SK-N-SH (cell line): ENCODE results near the gene SORD. TPM values are rescaled to one million over a fixed set of nuclear protein-coding genes. Genes with fewer than 3 reads are reported as not detected.

Experiments
- CTCF ChIA-PET: fragments of 300-600, 350-600 bp; formaldehyde crosslinking; extraction: SDS; loops from one replicate; lab custom pipeline; 2021; lab: Yijun Ruan, JAX
- POLR2A ChIA-PET: fragments of 350-600 bp; sonication (Branson Sonifier 250); formaldehyde crosslinking; extraction: SDS; loops from one replicate; lab custom pipeline; 2020; ENCODE audit warnings: antibody characterized with exemption, inconsistent platforms; lab: Yijun Ruan, JAX
- DNase-seq: peaks from one replicate; pipeline ENCODE4 v3.0.0; 2012
- H2AFZ ChIP-seq: fragments of 200-600 bp; sonication (generic); 2 replicates; pipeline ENCODE4 v1.8.1; 2016; ENCODE audit warnings: antibody characterized with exemption, mild to moderate bottlenecking, low read depth
- H3F3A ChIP-seq: fragments of 200-600 bp; sonication (generic); replicated peaks from 2 replicates; pipeline ENCODE3; 2016; ENCODE audit warnings: antibody characterized with exemption, mild to moderate bottlenecking; ENCODE audit not compliant: insufficient read depth
- H3K27ac ChIP-seq, 2 experiments: fragments of 200-500 bp in 1 of 2; fragments of 200-600 bp in 1 of 2; sonication (Bioruptor generic) in 1 of 2; sonication (generic), shearing (Covaris generic) in 1 of 2; 2 replicates each; pipeline versions ENCODE4 v1.5.1 to v1.6.1; 2014 to 2016; ENCODE audit warnings: low read depth in 2 of 2, inconsistent platforms in 1 of 2, low read length in 1 of 2, mild to moderate bottlenecking in 1 of 2, mixed read lengths in 1 of 2
- H3K27me3 ChIP-seq: fragments of 200-600 bp; sonication (generic), shearing (Covaris generic); 2 replicates; pipeline ENCODE4 v1.6.1; 2016; ENCODE audit warnings: mixed run types; ENCODE audit not compliant: insufficient read depth
- H3K36me3 ChIP-seq, 2 experiments: fragments of 200-500 bp in 1 of 2; fragments of 200-600 bp in 1 of 2; sonication (Bioruptor generic) in 1 of 2; sonication (generic) in 1 of 2; replicated peaks in 1 of 2; 2 replicates each; pipeline versions ENCODE3 to v1.5.1; 2014 to 2016; ENCODE audit warnings: low read length in 1 of 2, mild to moderate bottlenecking in 1 of 2; ENCODE audit not compliant: insufficient read depth in 2 of 2, control insufficient read depth in 1 of 2
- H3K4me1 ChIP-seq, 2 experiments: fragments of 200-500 bp in 1 of 2; fragments of 200-600 bp in 1 of 2; sonication (Bioruptor generic) in 1 of 2; sonication (generic), shearing (Covaris generic) in 1 of 2; 2 replicates each; pipeline versions ENCODE4 v1.5.1 to v1.6.1; 2014 to 2016; ENCODE audit warnings: low read depth in 1 of 2, low read length in 1 of 2, mixed run types in 1 of 2; ENCODE audit not compliant: insufficient read depth in 2 of 2, control insufficient read depth in 1 of 2
- H3K4me2 ChIP-seq: fragments of 200-600 bp; sonication (generic), shearing (Covaris generic); 2 replicates; pipeline ENCODE4 v1.6.1; 2017; ENCODE audit warnings: mixed run types
- H3K4me3 ChIP-seq, 2 experiments: fragments of 200-500 bp in 1 of 2; fragments of 200-600 bp in 1 of 2; sonication (Bioruptor generic) in 1 of 2; sonication (generic), shearing (Covaris generic) in 1 of 2; 2 replicates each; pipeline versions ENCODE4 v1.5.1 to v1.8.1; 2014 to 2016; ENCODE audit warnings: low read depth in 2 of 2, inconsistent platforms in 1 of 2, low read length in 1 of 2, mild to moderate bottlenecking in 1 of 2, mixed read lengths in 1 of 2, moderate library complexity in 1 of 2
- H3K79me2 ChIP-seq: fragments of 200-600 bp; sonication (generic); 2 replicates; pipeline ENCODE4 v1.8.1; 2017; ENCODE audit warnings: mild to moderate bottlenecking; ENCODE audit not compliant: insufficient read depth
- H3K9ac ChIP-seq: fragments of 200-600 bp; sonication (generic); 2 replicates; pipeline ENCODE4 v1.6.1; 2017; ENCODE audit warnings: mixed run types
- H3K9me2 ChIP-seq: fragments of 200-600 bp; sonication (generic); 2 replicates; pipeline ENCODE4 v1.6.1; 2017; ENCODE audit warnings: mixed run types
- H3K9me3 ChIP-seq: fragments of 200-600 bp; sonication (generic); 2 replicates; pipeline ENCODE4 v1.6.1; 2017; ENCODE audit warnings: mixed run types, mild to moderate bottlenecking, moderate library complexity
- H4K20me1 ChIP-seq: fragments of 200-600 bp; sonication (generic); 2 replicates; pipeline ENCODE4 v1.6.1; 2017; ENCODE audit warnings: mild to moderate bottlenecking, mixed run types; ENCODE audit not compliant: insufficient read depth
- ELF1 ChIP-seq: IDR thresholded peaks from 2 replicates; pipeline ENCODE4 v1.4.0; 2012
- EZH2phosphoT487 ChIP-seq: fragments of 200-600 bp; sonication (generic); IDR thresholded peaks from 2 replicates; pipeline ENCODE4 v1.6.1; 2017; ENCODE audit warnings: low read depth, mixed run types, mild to moderate bottlenecking, antibody characterized with exemption, moderate library complexity, borderline replicate concordance
- FOSL2 ChIP-seq: IDR thresholded peaks from 2 replicates; pipeline ENCODE4 v1.4.0; 2012; ENCODE audit warnings: low read depth, mild to moderate bottlenecking, moderate library complexity, borderline replicate concordance
- FOXM1 ChIP-seq: IDR thresholded peaks from 2 replicates; pipeline ENCODE4 v1.4.0; 2012; ENCODE audit warnings: low read depth, mild to moderate bottlenecking
- GABPA ChIP-seq: IDR thresholded peaks from 2 replicates; pipeline ENCODE4 v1.4.0; 2012; ENCODE audit warnings: low read depth, mild to moderate bottlenecking
- JUND ChIP-seq: IDR thresholded peaks from 2 replicates; pipeline ENCODE4 v1.4.0; 2012
- MXI1 ChIP-seq: IDR thresholded peaks from 2 replicates; pipeline ENCODE4 v1.6.1; 2012; ENCODE audit warnings: mild to moderate bottlenecking, low read depth, low read length, improper control_type of control experiment
- NRF1 ChIP-seq: IDR thresholded peaks from 2 replicates; pipeline ENCODE4 v1.6.1; 2012; ENCODE audit warnings: low read depth, mild to moderate bottlenecking, low read length
- RCOR1 ChIP-seq: fragments of 150-350 bp; IDR thresholded peaks from 2 replicates; pipeline ENCODE4 v1.6.1; 2017; ENCODE audit warnings: antibody characterized with exemption, low read length
- RFX5 ChIP-seq: IDR thresholded peaks from 2 replicates; pipeline ENCODE4 v1.6.1; 2012; ENCODE audit warnings: mild to moderate bottlenecking, improper control_type of control experiment, low read length
- RXRA ChIP-seq: IDR thresholded peaks from 2 replicates; pipeline ENCODE4 v1.4.0; 2012; ENCODE audit warnings: low read depth, mild to moderate bottlenecking, borderline replicate concordance
- SIN3A ChIP-seq: IDR thresholded peaks from 2 replicates; pipeline ENCODE4 v1.6.1; 2012; ENCODE audit warnings: low read depth, mild to moderate bottlenecking, low read length, moderate library complexity, borderline replicate concordance
- TAF1 ChIP-seq: IDR thresholded peaks from 2 replicates; pipeline ENCODE4 v1.6.1; 2012; ENCODE audit warnings: low read depth, mild to moderate bottlenecking, low read length, moderate library complexity, borderline replicate concordance
- TCF12 ChIP-seq: IDR thresholded peaks from 2 replicates; pipeline ENCODE4 v1.4.0; 2012
- TEAD4 ChIP-seq: IDR thresholded peaks from 2 replicates; pipeline ENCODE4 v1.4.0; 2012; ENCODE audit warnings: mild to moderate bottlenecking, borderline replicate concordance; ENCODE audit not compliant: insufficient read depth
- YY1 ChIP-seq: IDR thresholded peaks from 2 replicates; pipeline ENCODE4 v1.4.0; 2012; ENCODE audit warnings: low read depth, mild to moderate bottlenecking
- polyA plus RNA-seq, 3 experiments: library from polyadenylated mRNA; depleted of rRNA; stranded (reverse); fragments of >200 nt; gene quantifications; 2 replicates each; pipeline ENCODE4 v1.2.3, GENCODE V29; 2012
- TF ChIP-seq, protein P1 (sequence below): IDR thresholded peaks from 2 replicates; pipeline ENCODE4 v1.4.0; 2012; ENCODE audit warnings: low read depth, borderline replicate concordance
- TF ChIP-seq, protein P2 (sequence below): IDR thresholded peaks from 2 replicates; pipeline ENCODE4 v1.4.0; 2012; ENCODE audit warnings: low read depth
- TF ChIP-seq, protein P3 (sequence below): IDR thresholded peaks from 2 replicates; pipeline ENCODE4; 2012

SORD gene
- polyA plus RNA-seq, 1 of the 3 experiments (the other 2 are of a cell fraction), result 35.1 TPM

DNA sequence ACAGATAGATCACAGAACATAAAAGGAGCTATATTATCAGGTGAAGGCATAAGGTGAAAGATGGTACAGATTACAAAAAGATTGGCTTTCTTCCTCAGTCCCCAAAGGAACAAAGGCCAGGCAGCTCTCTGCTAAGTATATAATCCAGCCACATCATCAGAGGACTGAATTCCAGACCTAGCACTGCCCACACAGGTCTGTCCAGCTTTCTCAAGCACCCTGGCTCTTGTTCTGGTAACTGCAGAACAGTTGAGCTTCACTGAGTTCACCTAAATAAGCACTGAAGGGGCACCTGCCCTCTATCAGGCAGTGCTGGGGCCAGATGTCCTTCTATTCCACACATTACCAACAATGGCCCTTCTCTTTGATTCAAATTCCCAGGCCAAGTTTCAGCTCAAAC lies 100.4 kb downstream of the SORD start:
- Histone ChIP-seq H3K9me2 (no peaks in the 10 kb centered on the region), H3K9ac (no peak overlapping the region), H3K36me3 (no peaks in the 10 kb centered on the region), H4K20me1 (no peaks in the 10 kb centered on the region), H3K79me2 (no peaks in the 10 kb centered on the region), H3K27ac (no peak overlapping the region), H3K9me3 (no peaks in the 10 kb centered on the region), H3K4me1 (peaks cover 6% of the 10 kb centered on the region in 2 experiments; a peak in 3 of 4 replicates), H3F3A (no peaks in the 10 kb centered on the region), H3K4me2 (no peak overlapping the region), H3K4me3 (no peak overlapping the region), H2AFZ (no peak overlapping the region), H3K27me3 (peaks cover 10% of the 10 kb centered on the region; the same call in 1 of the 2 replicates)
- TF ChIP-seq SIN3A (no peak), ELF1 (no peak), JUND (no peak), TAF1 (no peak), EZH2phosphoT487 (no peak), MXI1 (no peak), FOSL2 (no peak), RXRA (no peak), YY1 (no peak), NRF1 (no peak), TEAD4 (no peak), RCOR1 (no peak), FOXM1 (no peak), GABPA (no peak), TCF12 (no peak), RFX5 (no peak)
- TF ChIP-seq, protein P1, sequence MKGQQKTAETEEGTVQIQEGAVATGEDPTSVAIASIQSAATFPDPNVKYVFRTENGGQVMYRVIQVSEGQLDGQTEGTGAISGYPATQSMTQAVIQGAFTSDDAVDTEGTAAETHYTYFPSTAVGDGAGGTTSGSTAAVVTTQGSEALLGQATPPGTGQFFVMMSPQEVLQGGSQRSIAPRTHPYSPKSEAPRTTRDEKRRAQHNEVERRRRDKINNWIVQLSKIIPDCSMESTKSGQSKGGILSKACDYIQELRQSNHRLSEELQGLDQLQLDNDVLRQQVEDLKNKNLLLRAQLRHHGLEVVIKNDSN, result no peak
- TF ChIP-seq, protein P2, sequence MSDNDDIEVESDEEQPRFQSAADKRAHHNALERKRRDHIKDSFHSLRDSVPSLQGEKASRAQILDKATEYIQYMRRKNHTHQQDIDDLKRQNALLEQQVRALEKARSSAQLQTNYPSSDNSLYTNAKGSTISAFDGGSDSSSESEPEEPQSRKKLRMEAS, result no peak
- TF ChIP-seq, protein P3, sequence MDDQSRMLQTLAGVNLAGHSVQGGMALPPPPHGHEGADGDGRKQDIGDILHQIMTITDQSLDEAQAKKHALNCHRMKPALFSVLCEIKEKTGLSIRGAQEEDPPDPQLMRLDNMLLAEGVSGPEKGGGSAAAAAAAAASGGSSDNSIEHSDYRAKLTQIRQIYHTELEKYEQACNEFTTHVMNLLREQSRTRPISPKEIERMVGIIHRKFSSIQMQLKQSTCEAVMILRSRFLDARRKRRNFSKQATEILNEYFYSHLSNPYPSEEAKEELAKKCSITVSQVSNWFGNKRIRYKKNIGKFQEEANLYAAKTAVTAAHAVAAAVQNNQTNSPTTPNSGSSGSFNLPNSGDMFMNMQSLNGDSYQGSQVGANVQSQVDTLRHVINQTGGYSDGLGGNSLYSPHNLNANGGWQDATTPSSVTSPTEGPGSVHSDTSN, result no peak
- CTCF ChIA-PET, result interaction anchor here (0.9 to 1.2 kb wide), 2 partner anchors 9 to 78 kb away, joined by 3 read pairs; partner anchors contain the start of gene DUOXA2
- no peak for DNase-seq
- POLR2A ChIA-PET, result no interaction called here
